GM21528 (cell line): Measurements from ENCODE around the gene MSMP.

Experiments used
- ATAC-seq: cut with Tn5 transposase; IDR thresholded peaks from one replicate; pipeline ENCODE4 v1.9.1; 2021; ENCODE audit warnings: mild to moderate bottlenecking, moderate library complexity; ENCODE audit not compliant: unreplicated experiment, low FRiP score

MSMP gene, protein sequence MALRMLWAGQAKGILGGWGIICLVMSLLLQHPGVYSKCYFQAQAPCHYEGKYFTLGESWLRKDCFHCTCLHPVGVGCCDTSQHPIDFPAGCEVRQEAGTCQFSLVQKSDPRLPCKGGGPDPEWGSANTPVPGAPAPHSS

DNA sequence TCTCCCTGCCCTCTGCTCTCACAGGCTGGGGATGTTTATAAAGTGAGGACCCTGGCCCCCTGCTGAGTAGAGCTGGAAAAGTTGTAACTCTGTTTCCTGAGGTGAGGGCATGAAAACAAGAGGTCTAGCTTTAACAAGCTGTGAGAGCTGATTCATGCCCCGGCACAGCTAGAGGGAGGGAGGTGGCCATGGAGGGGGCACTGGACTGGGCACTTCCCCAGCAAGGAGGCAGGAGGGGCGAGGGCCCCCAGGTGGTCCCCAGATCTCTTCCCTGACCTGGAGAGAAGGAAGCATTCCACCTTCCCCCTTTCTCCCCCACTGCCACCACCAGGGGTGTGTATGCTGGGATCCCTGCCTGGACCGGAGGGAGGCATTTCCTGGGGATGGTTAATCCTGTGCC, at the start of gene MSMP:
Gene MSMP, minus strand, starts transcription at position 13 of the 400 bp plus-strand sequence. CDS start 147 bp downstream, outside the sequence.
- ATAC-seq = no peak

DNA sequence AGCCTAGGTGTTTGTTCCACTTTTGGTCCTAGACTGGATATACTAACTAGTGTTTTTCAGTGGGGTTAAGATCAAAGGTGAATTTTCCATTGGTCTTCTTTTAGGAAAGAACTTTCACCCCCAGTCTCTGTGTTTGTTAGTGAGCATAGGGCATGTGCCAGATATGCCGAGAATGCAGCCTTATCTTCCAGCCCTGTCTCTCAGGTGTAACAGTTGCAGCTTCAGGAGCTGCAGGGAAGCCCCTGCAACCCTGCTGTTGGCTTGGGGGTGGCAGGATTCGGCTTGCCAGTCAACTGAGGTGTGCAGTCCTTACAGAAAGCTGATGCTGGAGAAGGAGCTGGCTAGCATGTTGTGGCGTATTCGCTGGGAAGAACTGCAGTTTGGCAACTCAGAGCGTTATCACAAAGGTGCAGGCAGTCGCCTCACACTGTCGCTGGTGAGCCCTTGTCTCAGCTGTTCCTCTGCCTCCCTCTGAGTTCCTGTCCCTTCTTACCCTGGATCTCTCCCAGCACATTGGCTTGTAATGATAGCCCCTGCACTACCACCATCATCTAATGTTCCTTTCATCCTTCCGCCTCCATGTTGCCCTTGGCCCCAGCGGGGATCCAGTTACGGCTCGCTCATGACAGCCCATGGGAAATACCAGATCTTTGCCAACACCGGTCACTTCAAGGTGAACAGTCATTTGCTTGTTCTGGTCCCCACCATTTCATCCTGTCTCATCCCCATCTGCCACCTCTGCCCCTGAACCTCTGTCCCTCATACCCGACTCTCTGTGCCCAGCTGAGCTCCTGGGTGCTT, 47.5 kb upstream of the MSMP start:
- no peak for ATAC-seq

DNA sequence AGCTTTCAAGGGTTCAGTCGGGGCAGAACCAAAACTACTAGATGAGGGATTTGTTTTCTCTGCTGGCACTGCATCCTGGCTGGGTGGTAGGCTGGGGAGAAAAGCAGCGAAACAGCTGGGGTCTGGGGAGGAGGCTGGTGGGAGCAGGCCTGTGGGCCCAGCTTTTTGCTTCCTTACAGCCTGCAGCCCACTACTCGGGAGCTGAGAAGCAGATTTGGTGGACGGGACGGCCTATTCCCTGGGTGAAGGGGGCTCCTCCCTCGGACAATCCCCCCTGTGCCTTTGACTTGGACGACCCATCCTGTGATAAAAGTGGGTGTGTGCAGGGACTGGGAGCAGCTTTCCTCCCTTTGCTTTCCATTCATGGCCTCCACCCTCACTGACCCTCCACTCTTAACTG, 46.5 kb upstream of the MSMP start:
- ATAC-seq = no peak

DNA sequence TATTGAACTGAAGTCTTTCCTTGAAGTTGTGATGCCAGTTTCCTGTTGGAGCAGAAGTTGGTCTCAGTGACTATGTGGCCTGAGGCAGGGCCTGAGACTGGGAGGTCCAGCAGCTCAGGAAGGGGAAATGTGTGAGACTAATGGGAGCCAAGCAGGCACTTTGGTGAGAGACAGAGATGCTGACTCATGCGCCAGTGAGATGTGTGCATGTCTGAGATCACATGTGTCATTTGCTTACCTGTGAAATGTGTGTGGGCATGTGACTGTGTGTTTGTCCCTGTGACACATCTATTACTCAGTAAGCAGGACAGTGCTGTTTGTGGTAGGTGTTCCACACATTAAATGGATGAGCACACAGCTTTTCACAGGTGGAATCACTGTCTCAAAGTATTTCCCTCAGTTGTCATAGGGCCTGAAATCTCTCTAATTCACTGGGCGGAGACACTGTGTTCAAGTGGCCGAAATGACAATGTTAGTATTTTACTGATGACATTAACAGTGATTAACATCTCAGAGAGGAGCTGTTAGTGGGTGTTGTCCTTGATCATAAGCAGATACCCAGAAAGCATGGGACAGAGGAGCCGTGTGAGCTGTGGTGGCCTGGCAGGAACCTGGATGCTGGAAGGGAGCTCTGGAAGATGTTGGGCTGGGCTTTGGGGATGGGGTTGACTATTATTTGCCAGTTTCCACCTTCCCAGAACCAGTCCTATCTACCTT, 44.7 kb upstream of the MSMP start:
- no peak for ATAC-seq

DNA sequence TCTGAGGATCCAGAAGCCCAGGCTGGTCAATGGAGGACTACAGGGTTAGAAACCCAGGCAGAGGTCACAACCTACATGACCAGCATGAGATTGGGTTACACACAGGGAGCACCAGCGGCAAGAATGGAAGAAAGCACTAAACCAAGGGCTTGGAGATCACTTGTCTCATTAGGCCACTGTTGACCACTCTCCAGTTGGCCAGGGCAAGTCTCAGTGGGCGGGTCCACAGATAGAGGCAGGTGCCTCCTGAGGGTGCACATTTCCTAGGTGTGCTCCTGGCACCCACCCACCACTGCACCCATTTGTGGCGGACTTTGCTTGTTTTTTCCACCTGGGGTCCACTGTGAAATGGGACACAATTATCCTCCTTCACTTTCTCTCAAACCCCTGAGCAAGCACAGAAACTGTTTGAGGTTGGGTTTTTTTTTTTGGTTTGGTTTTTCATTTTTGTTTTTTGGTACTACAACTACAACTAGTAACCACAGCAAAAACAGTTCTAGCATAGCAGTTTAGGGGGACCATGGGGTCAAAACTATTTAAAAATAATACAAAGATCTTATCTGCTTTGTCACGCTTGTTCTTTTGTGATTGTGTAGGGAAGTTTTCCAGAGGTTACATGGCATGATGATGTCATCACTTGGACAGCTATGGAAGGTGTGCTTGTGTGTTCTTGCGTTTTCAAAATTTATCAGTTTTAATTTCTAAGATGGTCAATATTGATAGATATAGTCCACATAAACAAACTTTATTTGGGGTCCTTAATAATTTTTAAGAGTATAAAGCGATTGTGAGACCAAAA, 43.4 kb upstream of the MSMP start:
- no peak for ATAC-seq

DNA sequence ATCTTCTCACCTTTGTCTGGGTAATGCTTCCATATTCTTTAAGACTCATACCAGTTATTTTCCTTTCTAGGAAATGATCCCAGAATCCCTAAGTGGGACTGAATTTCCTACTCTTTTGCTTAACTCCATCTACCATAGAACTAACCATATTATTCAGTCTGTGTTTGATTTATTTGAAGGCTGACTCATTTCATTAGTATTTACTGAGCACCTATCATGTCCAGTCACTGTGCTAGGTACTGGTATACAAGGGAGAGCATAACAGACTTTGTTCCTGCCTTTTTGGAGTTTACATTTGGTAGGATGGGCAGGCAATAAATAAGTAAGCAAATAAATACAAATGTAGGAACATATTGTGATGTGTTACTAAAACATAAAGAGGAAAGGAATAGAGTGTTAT, 41.6 kb upstream of the MSMP start:
- ATAC-seq = no peak

DNA sequence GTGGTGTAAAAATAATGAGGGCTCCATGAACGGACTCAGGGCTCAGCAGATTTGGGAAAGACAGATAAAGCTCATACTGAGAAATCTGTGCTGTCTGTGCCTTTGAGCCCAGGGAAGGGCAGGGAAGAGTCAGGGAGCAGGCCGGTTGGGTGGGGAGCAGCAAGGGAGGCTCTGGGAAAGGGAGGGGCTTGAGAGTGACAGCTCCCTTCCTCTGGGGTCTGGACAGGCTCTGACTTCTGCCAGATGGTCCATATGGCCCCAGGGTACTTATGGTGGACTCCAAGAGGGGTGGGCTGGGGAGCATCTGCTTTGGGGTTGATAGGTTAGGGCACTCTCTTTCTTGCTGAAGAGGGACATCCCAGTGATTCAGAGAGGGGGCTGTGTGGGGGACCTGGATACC, 39.4 kb upstream of the MSMP start:
- no peak for ATAC-seq

DNA sequence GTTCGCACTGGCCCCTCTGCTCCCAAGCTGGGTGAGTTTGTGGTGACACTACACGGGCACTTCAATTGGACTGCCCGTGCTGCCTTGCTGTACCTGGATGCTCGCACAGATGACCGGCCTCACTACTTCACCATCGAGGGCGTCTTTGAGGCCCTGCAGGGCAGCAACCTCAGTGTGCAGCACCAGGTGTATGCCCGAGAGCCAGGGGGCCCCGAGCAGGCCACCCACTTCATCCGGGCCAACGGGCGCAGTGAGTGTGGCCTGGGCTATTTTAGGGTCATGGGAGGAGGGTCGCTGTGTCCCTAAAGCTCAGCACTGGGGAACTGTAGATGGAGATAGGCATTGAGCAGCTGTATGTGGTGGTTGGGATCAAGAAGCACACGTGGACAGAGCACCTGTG, 38.8 kb upstream of the MSMP start:
- ATAC-seq = no peak

DNA sequence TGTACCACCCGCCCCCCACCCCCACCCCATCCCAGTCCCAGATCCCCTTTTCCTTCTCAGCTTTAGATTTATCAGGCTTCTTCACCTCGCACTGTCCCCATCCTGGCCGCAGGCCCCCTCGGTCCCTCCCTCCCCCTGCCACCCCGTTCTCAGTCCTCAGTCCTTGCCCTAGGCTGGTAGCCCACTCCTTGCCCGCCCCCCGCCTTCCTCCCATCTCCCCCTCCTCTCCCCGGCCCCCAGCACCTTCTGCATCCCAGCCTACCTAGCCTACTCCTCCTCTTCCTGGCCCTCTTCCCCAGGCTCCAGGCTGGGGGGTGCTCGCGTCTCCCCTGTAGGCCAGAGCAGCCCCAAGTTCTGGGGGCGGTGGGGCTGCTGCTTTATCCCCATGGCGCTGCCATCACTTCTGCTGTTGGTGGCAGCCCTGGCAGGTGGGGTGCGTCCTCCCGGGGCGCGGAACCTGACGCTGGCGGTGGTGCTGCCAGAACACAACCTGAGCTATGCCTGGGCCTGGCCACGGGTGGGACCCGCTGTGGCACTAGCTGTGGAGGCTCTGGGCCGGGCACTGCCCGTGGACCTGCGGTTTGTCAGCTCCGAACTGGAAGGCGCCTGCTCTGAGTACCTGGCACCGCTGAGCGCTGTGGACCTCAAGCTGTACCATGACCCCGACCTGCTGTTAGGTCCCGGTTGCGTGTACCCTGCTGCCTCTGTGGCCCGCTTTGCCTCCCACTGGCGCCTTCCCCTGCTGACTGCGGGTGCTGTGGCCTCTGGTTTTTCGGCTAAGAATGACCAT, 38.1 kb upstream of the MSMP start:
- no peak for ATAC-seq

DNA sequence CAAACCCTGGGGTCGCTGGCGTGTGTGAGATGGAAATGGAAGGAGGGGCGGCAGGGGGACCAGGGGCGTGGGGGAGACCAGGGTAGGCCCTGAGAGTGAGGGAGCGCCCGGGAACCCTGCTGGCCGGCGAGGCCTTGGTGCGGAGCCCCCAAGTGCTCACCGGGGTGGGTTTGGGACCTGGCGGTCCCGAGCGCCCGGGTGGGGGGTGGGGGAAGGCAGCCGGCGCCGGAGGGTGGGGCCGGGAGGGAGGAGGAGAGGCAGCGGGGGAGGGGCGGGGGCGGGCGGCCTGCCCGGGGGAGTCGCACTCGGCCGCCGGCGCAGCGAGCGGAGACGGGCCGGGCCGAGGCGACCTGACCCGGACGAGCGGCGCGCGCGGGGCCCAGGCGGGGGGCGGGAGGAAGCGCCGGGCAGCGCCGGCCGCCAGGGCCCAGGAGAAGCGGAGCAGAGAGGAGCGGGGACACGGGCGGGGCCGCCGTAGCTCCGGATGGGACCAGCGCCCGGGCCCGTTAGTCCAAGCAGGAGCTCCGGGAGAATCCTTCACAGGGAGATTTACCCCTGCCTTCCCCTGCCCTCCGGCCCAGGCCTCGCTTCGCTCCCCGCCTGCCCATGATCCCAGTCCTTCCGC, 37.3 kb upstream of the MSMP start, which contains the start of gene NPR2:
Gene NPR2, plus strand, starts transcription at position 295 of the 625 bp plus-strand sequence. CDS start 818 bp downstream, outside the sequence.
- ATAC-seq = no peak

DNA sequence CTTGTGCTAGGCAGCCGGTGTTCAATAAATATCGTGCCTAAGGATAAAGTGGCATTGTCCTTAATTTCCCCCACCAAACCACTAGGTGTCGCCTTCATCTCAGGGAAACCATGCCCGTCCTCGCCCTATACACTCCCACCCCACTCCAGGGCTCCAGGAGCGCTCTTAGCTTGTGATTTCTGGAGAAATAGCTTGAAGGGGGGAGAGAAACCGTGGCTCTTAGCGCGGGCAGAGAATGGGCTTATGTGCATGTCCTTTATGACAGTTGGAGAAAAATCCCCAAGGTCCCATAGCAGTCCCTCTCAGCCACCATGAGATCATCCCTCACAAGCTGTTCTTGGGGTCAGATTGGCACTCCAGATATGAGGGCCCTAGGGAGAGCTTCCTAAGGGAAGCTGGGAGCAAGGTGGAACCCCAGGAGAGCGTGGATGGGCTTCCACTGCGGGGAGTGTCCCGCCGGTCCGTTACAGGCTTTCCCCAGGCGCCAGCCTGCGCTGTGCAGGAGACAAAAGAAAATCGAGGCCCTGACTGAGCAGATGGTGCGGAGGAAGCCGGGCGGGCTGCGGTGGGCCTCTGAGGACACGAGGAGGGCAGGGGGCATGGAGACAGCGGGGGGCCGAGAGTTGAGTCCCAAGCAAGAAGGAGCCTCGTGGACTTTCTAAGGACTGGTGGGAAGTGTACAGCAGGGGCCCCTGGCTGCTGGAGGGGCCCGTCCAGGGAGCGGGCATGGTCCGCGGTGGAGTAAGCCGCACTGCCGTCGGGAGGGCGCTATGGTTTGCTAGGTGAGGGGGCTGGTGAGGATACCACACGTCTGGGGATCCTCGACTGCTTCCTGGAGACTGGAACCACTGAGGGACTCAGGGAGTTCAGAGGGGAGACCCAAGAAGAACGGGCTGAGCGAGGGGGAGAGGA, 36.6 kb upstream of the MSMP start:
- no peak for ATAC-seq

DNA sequence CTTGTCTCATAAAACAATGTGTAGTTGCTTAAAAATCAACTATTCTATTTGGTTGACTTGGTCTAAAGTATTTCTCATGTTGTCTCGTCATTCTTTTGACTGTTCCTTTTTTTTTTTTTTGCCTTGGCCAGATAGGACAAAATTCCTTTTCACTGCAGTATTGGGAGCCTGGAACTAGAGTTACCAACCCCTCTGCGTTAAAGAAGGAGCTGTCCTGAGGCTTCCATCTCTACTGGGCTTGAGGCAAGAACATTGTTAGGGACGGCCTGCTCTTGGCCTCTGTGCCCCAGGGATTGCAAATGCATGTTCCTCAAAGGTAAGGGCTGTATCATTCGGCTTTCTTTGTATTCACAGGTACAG, 35.9 kb upstream of the MSMP start:
- no peak for ATAC-seq

DNA sequence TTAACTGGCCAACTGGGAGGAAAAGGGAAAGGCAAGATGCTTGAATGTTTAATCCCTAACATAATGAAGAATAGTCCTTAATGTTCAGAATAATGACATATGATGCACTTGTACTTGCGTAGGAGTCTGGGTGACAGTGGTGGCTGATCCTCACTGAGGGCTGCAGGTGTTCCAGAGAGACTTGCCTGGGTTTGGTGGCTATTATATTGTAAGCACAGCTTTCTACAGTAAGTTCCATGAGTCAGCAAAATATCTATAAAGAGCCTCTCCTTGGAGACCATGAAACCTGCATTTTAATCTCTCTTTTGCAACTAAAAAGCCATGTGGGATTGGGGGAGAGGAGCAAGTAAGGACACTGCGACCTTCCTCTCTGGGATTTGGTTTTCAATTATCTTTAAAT, 35.5 kb upstream of the MSMP start:
- ATAC-seq = no peak

DNA sequence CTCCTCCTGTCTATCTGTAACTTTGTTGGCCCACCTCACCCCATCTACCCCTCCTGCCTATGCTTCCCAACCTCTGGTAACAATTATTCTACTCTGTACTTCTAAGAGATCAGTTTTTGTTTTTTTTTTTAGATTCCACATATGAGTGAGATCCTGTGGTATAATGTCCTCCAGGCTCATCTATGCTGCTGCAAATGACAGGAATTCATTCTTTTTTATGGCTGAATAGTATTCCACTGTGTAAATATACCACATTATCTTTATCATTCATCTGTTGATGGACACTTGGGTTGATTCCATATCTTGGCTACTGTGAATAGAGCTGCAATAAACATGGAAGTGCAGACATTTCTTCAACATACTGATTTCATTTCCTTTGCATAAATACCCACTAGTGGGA, 29.3 kb upstream of the MSMP start:
- no peak for ATAC-seq

DNA sequence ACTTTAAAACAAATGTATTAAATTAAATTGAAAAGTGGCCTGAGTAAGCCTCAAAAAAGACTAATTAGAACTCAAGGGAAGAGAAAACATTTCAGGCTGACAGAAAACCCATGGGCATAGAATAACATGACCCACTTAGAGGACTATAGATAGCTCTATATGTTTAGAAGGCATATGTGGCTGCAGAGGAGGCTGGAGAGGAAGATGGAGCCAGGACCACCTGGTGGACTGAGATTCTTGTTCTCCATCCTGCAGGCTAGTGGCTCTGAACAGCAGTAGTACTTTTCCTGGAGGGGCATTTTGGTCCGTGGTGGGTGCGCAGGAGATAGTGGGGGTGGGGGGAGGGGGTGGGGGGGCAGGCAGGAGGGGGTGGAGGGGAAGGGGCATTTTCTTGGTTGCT, 27.0 kb upstream of the MSMP start:
- no peak for ATAC-seq

DNA sequence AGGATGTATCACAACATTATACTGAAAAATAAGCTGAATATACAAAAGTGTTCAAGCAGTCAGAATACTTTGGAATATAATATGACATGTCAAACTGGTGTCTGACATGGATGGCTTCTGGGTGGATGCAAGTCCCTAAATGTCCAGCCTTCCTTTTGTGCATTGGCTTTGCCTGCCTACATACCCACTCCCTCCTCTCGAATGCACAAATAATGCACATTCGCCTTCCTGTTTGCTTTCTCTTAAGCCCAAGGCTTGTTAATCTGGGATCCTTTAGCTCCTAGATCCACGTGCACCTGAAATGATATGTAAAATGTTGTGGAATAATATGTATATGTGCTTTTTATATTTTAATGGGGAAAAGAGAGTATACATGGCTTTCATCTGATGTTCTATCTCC, 24.4 kb upstream of the MSMP start:
- no peak for ATAC-seq

DNA sequence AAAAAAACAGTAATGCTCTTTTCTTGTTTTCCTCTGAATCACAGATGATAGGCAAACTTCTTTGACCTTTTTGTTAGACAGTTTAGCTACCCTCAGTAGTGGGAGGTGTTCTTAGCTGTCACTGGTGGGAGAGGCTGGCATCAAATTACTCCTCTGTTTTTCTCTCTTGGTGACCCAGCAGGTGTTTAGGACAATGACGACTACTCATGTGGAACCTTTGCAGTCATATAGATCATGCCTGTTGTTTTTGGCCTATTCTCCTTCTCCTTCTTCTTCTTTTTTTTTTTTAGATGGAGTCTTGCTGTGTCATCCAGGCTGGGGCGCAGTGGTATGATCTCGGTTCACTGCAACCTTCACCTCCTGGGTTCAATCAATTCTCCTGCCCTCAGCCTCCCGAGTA, 21.9 kb upstream of the MSMP start:
- no peak for ATAC-seq

DNA sequence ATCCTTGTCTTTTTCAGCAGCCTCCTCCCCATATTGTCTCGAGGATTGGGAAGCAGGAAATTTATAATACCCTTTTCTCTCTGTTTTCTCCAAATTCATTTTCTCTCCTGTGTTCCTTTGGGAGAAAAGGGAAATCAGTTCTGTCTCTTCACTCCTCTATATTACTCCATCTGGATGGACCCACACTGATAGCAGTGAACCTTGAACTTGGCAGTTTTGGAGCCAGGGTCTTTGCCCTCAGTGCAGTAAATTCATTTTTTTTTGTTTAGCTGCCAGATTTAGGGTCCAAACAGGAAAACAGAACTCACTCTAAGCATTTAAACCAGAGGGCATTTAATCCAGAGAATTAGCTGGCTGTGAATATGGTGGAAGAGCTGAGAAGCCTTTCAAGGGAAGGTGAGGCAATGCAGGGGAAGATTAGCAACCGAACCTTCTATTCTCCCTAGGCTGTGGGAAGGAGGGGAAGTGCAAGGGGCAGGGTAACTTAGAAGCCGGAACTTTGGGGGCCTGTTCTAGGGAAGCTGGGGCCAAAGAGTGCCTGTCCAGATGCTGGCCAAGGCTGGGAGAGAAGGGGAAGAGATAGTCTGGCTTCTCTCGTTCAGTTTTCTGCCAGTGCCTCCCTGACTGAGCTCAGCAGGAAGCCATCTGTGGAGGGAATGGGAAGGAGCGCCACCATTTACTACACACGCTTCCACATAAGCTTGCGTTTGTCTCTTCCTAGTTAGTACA, 21.0 kb upstream of the MSMP start:
- ATAC-seq = no peak
